Measurements from ENCODE around the gene LZTS3.

Gene LZTS3

DNA sequence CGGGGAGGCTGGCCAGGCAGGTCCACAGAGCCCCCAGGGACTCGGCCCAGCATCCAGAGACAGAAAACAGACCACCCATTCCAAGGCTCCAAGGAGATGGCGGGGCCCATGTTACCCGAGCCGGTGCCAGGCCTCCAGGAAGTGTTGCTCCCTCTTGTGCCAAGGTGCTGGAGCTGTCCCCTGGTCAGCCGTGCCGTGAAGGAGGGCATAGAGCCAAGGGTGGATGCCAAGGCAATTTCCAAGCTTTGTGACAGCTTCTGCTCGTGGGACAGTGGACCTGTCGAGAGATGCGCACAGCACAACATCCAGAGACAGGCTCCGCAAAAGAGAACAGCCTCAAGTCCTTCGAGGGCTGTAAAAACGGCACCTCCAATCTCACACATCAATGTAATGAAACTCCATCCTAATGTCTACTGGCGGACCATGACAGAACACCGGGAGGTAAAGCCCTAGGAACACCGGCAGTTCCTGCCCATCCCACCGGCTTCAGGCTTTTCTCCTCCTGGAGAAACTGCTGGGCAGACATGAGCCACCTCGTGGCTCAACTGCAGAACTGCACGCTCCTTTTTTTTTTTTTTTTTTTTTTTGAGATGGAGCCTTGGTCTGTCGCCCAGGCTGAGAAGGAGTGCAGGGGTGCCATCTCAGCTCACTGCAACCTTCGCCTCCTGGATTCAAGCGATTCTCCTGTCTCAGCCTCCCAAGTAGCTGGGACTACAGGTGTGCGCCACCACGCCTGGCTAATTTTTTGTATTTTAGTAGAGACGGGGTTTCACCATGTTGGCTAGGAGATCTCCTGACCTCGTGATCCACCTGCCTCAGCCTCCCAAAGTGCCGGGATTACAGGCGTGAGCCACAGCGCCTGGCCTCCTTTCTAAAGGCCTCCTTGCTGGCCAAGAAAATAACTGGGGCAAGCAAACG is 57.9 kb downstream of the LZTS3 start (continued):
- TF ChIP-seq, protein P1, sequence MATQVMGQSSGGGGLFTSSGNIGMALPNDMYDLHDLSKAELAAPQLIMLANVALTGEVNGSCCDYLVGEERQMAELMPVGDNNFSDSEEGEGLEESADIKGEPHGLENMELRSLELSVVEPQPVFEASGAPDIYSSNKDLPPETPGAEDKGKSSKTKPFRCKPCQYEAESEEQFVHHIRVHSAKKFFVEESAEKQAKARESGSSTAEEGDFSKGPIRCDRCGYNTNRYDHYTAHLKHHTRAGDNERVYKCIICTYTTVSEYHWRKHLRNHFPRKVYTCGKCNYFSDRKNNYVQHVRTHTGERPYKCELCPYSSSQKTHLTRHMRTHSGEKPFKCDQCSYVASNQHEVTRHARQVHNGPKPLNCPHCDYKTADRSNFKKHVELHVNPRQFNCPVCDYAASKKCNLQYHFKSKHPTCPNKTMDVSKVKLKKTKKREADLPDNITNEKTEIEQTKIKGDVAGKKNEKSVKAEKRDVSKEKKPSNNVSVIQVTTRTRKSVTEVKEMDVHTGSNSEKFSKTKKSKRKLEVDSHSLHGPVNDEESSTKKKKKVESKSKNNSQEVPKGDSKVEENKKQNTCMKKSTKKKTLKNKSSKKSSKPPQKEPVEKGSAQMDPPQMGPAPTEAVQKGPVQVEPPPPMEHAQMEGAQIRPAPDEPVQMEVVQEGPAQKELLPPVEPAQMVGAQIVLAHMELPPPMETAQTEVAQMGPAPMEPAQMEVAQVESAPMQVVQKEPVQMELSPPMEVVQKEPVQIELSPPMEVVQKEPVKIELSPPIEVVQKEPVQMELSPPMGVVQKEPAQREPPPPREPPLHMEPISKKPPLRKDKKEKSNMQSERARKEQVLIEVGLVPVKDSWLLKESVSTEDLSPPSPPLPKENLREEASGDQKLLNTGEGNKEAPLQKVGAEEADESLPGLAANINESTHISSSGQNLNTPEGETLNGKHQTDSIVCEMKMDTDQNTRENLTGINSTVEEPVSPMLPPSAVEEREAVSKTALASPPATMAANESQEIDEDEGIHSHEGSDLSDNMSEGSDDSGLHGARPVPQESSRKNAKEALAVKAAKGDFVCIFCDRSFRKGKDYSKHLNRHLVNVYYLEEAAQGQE (tag by site-specific recombination; IDR thresholded peaks at IDR 0.05), result 0 out of 2 replicates have a peak, but pooled peaks have one; percentile 33
- TF ChIP-seq, protein P2, sequence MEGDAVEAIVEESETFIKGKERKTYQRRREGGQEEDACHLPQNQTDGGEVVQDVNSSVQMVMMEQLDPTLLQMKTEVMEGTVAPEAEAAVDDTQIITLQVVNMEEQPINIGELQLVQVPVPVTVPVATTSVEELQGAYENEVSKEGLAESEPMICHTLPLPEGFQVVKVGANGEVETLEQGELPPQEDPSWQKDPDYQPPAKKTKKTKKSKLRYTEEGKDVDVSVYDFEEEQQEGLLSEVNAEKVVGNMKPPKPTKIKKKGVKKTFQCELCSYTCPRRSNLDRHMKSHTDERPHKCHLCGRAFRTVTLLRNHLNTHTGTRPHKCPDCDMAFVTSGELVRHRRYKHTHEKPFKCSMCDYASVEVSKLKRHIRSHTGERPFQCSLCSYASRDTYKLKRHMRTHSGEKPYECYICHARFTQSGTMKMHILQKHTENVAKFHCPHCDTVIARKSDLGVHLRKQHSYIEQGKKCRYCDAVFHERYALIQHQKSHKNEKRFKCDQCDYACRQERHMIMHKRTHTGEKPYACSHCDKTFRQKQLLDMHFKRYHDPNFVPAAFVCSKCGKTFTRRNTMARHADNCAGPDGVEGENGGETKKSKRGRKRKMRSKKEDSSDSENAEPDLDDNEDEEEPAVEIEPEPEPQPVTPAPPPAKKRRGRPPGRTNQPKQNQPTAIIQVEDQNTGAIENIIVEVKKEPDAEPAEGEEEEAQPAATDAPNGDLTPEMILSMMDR (tag by site-specific recombination; IDR thresholded peaks at IDR 0.05), result peak; percentile 71; the same call in 1 of the 2 replicates
- TF ChIP-seq ZNF600 (tag by site-specific recombination; IDR thresholded peaks at IDR 0.05), result peak; percentile 65
- no peak for TF ChIP-seq ZNF830 (tag by site-specific recombination; IDR thresholded peaks at IDR 0.05; ENCODE audit: low read depth)
- peak; percentile 41 for TF ChIP-seq ZIC2 (tag by site-specific recombination; IDR thresholded peaks at IDR 0.05)
- TF ChIP-seq FEZF1 (tag by site-specific recombination; IDR thresholded peaks at IDR 0.05), result peak; percentile 31; the same call in 1 of the 2 replicates
- peak; percentile 32; the same call in 1 of the 2 replicates for TF ChIP-seq ZBTB17 (tag by site-specific recombination; IDR thresholded peaks at IDR 0.05)
